ENCODE results near the gene CLEC11A. TPM values are rescaled to one million over a fixed set of nuclear protein-coding genes. Genes with fewer than 3 reads are reported as not detected.
A peak's percentile ranks its signal among the peaks of the same experiment; 100 is the strongest.

CLEC11A gene
- total RNA-seq, 1 experiment from 2014 or later, result 91.4 TPM

DNA sequence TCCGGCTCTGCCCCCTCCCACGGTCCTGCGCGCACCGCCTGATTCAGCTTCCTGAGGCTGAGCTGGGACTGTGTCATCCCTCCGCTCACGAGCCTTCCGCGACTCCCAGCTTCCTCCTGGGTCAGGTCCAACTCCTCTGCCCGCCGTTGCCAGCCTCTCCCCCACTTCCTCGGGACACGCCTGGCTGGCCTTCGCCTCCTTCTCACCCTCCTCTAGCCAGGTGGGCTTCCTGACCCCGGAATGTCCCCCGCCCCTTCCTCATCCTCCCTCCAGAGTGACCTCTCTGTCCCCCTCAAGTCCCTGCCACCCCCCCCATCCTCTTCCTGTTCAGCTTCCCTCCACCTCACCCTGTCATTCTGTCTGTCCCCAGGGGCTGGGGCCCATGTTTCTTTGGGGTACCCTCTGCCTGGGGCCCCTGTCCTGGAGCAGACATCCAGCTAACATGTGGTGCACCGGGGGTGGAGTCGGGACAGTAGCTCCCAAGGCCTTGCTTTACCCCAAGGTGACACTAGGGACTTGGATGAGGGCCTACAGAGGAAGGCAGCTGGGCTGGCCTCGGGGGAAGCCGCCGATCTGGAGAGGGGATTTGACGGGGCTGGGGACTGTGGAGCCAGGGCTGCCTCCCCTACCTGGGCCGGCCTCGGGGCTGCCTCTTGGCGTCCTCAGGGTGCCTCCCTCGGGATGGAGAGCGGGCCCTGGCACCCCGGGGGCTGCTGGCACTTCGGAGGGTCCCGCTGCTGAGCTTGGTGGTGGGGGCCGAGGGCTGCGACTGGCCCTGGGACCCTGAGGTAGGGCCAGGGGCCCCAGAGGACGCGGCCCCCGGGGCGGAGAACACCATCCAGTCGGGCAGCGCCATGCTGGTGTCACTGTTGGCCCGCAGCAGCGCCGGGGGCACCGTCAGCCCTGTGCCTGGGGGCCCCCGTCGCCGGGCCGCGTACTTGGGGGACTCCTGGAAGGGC is 20.0 kb upstream of the CLEC11A start:
- in situ Hi-C loops (cut with HindIII; ENCODE audit: low sequenced_read_pairs), result no loop called here

GRCh38 chr19:50703915-50704796 is 19.0 kb upstream of the CLEC11A start:
- DNase-seq (ENCODE audit: low spot score), result peak; percentile 34
- in situ Hi-C loops (cut with HindIII; ENCODE audit: low sequenced_read_pairs), result no loop called here

More for the DNA sequence above, 20.0 kb upstream of the CLEC11A start:
- DNase-seq (ENCODE audit: low spot score), result no peak

DNA sequence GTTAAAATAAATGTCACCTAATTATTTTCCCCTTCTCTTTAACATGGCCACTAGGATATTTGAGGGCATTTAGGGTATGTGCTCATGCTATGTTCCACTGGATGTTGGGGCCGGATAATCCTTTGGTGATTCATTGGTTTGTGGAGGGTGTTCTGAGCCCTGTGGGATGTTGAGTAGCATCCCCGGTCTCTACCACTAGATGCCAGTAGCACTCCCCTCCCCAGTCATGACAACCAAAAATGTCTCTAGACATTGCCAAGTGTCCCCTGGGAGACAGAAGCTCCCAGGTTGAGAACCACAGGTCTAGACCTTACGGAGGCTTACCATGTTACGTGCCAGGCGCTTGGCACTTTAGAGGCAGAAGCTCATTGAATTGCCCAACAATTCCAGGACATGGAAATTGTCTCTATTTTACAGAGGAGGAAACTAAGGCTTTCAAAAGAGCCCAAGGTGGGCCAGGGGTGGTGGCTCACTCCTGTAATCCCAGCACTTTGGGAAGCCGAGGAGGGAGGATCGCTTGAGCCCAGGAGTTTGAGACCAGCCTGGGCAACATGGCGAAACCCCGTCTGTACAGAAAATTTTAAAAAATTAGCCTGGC is 17.6 kb upstream of the CLEC11A start:
- in situ Hi-C loops (cut with HindIII; ENCODE audit: low sequenced_read_pairs), result no loop called here
- peak; percentile 73 for DNase-seq (ENCODE audit: low spot score)

DNA sequence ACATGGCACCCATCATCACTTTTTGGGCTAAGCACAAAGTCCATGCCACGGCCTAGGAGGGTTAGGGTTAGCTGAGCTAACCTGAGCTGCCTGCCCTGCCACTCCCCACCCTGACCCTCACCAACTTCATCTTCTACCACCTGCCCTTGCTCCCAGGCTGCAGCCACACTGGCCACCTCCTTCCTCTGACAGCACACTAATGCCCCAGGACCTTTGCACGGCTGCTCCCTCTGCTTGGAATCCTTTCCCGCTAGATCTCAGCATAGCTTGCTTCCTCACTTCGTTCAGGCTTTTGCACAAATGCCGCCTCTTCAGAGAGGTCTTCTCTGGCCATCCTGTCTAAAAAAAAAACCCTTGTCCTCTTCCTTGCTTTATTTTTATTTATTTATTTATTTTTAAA is 16.8 kb upstream of the CLEC11A start:
- in situ Hi-C loops (cut with HindIII; ENCODE audit: low sequenced_read_pairs), result no loop called here

GRCh38 chr19:50708179-50708879 is 14.8 kb upstream of the CLEC11A start:
- no peak for DNase-seq (ENCODE audit: low spot score)
- in situ Hi-C loops (cut with HindIII; ENCODE audit: low sequenced_read_pairs), result no loop called here

More for the DNA sequence above, 16.8 kb upstream of the CLEC11A start:
- no peak for DNase-seq (ENCODE audit: low spot score)

- in situ Hi-C loops (cut with HindIII; ENCODE audit: low sequenced_read_pairs), result no loop called here
- peak; percentile 33 for DNase-seq (ENCODE audit: low spot score)
Observed at GRCh38 chr19:50710094-50710493, 13.1 kb upstream of the CLEC11A start.

DNA sequence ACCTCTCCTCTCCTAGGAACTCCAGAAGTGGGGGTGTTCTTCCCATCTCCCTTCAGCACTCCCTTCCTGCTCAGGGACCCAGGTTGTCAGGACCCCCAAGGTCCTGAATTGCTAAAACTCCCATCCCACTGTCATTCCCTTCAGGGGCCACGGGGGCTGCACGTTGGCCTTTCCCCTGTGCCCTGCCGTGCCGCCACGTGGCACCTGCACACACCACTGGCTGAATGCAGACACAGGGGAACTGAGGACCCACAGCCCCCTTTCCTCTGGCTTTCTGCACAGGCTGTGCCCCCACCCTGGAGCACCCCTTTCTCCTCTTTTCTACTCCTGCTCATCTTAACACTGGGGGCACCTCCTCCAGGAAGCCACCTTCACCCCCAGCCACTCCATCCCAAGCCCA is 12.6 kb upstream of the CLEC11A start:
- in situ Hi-C loops (cut with HindIII; ENCODE audit: low sequenced_read_pairs), result no loop called here
- DNase-seq (ENCODE audit: low spot score), result no peak

DNA sequence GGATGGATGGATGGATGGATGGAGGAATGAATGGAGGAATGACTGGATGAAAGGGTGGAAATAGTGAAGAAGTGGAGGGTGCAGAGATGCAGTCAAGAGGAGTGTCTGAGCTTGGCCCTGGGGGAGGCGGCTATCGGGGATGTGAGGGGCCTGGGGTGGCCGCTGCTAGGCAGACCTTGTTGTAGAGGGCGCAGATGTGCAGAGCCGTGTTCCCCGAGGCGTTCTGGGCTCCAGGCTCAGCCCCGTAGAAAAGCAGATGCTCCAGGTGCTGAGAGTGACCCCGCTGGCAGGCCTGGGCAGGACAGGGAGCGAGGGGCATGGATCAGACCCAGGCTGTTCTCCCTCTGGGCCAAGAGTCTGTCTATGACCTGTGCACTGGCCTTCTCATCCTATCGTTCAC is 12.0 kb upstream of the CLEC11A start:
- in situ Hi-C loops (cut with HindIII; ENCODE audit: low sequenced_read_pairs), result no loop called here
- no peak for DNase-seq (ENCODE audit: low spot score)

DNA sequence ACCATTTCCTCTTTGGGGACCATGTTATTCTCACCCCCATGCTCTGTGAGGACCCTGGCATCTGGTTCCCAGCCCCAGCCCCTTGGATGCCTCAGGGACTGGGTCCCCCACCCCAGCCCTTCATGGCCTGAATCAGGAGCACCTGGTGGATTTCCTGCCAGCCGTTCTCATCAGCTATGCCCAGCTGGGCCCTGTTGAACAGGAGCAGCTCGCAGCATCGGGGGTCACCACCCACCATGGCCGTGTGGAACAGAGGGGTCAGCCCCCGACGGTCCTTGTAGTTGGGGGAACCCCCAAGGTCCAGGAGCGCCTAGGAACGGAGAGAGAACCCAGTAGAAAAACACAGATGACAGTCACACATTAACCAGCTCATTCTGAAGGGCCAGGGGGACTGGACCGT is 11.4 kb upstream of the CLEC11A start:
- DNase-seq (ENCODE audit: low spot score), result no peak
- in situ Hi-C loops (cut with HindIII; ENCODE audit: low sequenced_read_pairs), result no loop called here

DNA sequence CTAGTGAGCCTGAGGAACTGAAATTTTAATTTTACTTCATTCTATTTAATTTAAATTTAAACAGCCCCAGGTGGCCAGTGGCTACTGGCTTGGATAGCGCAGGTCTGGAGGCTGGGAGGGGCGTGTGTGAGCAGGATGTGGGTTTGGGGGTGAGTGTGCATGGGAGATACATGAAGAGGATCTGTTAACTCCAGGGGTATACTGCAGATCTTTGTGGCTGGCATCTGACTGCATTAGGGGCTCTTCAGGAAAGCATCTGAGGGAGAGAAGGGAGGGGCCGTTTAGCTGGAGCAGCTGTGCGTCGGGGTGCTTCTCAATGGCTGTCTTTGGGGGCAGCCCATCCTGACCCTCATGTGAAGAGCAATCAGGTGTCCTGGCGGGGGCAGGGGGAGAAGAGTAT is 10.3 kb upstream of the CLEC11A start:
- no peak for DNase-seq (ENCODE audit: low spot score)

GRCh38 chr19:50713556-50714236 is 9.5 kb upstream of the CLEC11A start:
- DNase-seq (ENCODE audit: low spot score), result no peak
- in situ Hi-C loops (cut with HindIII; ENCODE audit: low sequenced_read_pairs), result no loop called here

More for the DNA sequence above, 10.3 kb upstream of the CLEC11A start:
- in situ Hi-C loops (cut with HindIII; ENCODE audit: low sequenced_read_pairs), result no loop called here

DNA sequence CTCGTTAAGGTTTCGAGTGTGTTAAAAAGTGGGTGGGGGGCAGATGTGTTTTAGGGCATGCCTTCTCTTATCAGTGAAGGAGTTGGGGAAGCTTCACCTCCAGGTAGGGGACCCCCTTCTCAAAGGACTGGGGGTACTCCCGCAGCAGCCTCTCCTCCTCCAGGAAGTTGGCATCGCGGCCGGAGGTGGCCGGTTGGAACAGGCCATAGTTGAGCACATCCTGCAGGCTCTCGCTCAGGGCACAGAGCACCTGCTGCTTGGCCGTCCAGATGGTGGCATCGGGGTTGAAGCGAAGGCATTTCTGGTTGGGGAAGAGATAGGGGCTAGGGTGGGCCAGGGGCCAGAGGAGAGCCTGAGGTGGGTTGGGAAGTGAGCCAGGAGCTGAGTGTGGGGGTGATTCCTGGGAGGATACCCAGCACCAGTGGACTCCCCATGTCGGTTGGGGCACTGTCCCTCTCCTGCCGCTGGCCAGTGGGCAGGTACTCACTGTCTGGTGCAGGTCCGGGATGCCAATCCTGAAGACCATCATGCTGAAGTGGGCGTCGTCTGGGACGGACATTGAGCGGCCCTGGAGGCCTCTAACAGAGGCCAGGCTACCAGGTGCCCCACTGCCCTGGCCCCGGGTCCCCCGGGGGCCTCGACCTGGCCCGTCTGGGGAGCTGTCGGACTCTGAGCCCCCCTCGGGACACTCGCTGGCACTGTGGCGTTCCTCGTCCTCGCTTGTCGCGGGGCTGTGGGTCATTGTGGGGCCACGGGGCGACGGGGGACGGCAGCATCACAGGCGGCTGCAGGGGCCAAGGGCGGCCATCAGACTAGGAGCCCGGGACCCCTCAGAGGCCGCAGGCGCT is 6.8 kb upstream of the CLEC11A start:
- in situ Hi-C loops (cut with HindIII; ENCODE audit: low sequenced_read_pairs), result no loop called here
- DNase-seq (ENCODE audit: low spot score), result no peak

- in situ Hi-C loops (cut with HindIII; ENCODE audit: low sequenced_read_pairs), result no loop called here
- DNase-seq (ENCODE audit: low spot score), result peak; percentile 13
Observed at GRCh38 chr19:50717026-50717723, 6.0 kb upstream of the CLEC11A start.

GRCh38 chr19:50717891-50718254 is 5.3 kb upstream of the CLEC11A start:
- DNase-seq (ENCODE audit: low spot score), result no peak
- in situ Hi-C loops (cut with HindIII; ENCODE audit: low sequenced_read_pairs), result no loop called here

DNA sequence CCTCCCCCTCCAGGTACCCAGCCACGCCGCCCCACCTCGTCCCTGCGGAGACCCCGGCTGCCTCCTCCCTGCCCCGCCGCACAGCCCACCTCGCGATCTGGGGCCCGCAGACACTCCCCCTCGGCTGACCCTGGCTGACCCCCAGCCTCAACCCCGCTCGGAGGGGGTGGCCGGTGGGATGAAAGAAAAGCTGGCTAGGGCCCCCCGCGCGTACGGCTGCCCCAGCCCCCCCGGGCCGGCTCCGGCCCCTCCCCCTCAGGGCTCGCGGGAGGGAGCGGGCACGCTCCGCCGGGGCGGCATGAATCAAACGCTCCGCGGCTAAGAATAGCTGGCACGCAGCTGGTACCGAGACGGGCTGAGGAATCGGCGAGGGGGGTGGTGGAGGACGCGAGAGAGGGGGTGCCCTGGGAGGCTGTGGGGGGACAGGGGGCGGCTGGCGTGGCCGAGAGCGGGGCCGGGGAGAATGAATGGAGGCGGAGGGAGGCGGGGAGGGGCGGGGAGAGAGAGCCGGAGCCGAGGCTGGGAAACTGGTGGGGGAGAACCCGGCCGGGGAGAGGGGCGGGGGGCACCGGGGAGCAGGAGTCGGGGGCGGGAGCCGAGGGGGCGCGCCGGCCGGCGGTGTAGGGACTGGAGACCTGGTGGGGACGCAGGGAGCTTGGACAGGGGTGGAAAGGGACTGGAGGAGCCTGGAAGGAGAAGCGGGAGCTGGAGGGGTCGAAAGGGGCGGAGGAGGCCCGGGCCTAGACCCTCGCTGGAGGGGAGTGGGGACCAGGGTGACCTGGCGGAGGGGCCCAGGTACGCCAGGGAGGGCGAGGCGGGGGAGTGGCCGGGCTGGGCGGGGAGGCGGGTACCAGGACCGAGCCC is 4.7 kb upstream of the CLEC11A start:
- in situ Hi-C loops (cut with HindIII; ENCODE audit: low sequenced_read_pairs), result no loop called here
- DNase-seq (ENCODE audit: low spot score), result peak; percentile 12

GRCh38 chr19:50719119-50719435 is 4.1 kb upstream of the CLEC11A start:
- in situ Hi-C loops (cut with HindIII; ENCODE audit: low sequenced_read_pairs), result no loop called here
- DNase-seq (ENCODE audit: low spot score), result no peak
